SH-SY5Y (cell line): ENCODE measurements around the gene GRIA2.

ENCODE experiments used
- GATA2 ChIP-seq: IDR thresholded peaks from 2 replicates; pipeline ENCODE4 v1.6.1; 2011; ENCODE audit warnings: mild to moderate bottlenecking, low read depth, low read length
- GATA3 ChIP-seq: IDR thresholded peaks from 2 replicates; pipeline ENCODE4 v1.6.1; 2011; ENCODE audit warnings: low read depth, mild to moderate bottlenecking, low read length, moderate library complexity

DNA sequence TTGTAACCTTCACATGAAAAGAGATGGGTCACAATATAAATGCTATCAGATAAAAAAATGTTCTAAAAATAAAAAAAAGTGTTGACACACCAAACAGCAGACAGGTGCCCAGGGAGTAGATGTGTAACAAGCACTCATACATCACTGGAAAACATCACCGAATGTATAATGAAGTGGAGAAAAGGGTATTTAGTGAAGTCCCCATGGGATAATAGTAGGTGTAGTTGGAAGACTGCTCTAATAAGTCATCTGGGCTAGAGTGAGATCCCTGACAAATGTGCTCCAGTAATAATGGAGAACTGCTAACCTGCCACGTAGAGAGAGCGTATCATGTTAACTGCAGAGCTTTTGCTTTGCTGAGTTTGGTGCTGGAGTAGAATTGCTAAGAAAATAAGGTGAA lies 152.0 kb downstream of the GRIA2 start:
- TF ChIP-seq GATA2 (no peak), GATA3 (no peak)
